HG03439 (cell line): Measurements from ENCODE around the gene TBPL2.
A peak's percentile ranks its signal among the peaks of the same experiment; 100 is the strongest.
"Not testable (repeated sequence)": the region's sequence is repeated elsewhere in the genome, so short reads cannot be mapped to it uniquely, and the experiment has no call there.

ENCODE experiments used
- ATAC-seq: cut with Tn5 transposase; IDR thresholded peaks from one replicate; pipeline ENCODE4 v1.9.1; 2021; ENCODE audit warnings: mild to moderate bottlenecking, moderate library complexity; ENCODE audit not compliant: unreplicated experiment

Gene TBPL2

GRCh38 chr14:55440385-55440784, at the start of gene TBPL2:
Gene TBPL2 (minus strand): TSS chr14:55440616. CDS start chr14:55440449, 167 bp downstream.
- ATAC-seq = no peak

- ATAC-seq = no peak
Observed at GRCh38 chr14:55488204-55488603, 47.8 kb upstream of the TBPL2 start.

GRCh38 chr14:55482936-55483605, 42.7 kb upstream of the TBPL2 start:
- ATAC-seq = no peak

- no peak for ATAC-seq
Observed at GRCh38 chr14:55481769-55482168, 41.4 kb upstream of the TBPL2 start.

- no peak for ATAC-seq
Observed at GRCh38 chr14:55477680-55478079, 37.3 kb upstream of the TBPL2 start.

- ATAC-seq = not testable (repeated sequence)
Observed at GRCh38 chr14:55476448-55476847, 36.0 kb upstream of the TBPL2 start.

GRCh38 chr14:55473786-55474185, 33.4 kb upstream of the TBPL2 start:
- no peak for ATAC-seq

- no peak for ATAC-seq
Observed at GRCh38 chr14:55470025-55470424, 29.6 kb upstream of the TBPL2 start.

- no peak for ATAC-seq
Observed at GRCh38 chr14:55467307-55467706, 26.9 kb upstream of the TBPL2 start.

- peak; percentile 85 for ATAC-seq
Observed at GRCh38 chr14:55458800-55459515, 18.5 kb upstream of the TBPL2 start.

GRCh38 chr14:55457496-55457895, 17.1 kb upstream of the TBPL2 start:
- ATAC-seq = no peak

- ATAC-seq = not testable (repeated sequence)
Observed at GRCh38 chr14:55456411-55456810, 16.0 kb upstream of the TBPL2 start.

GRCh38 chr14:55454264-55455002, 14.0 kb upstream of the TBPL2 start:
- ATAC-seq = no peak

- ATAC-seq = no peak
Observed at GRCh38 chr14:55451950-55452349, 11.5 kb upstream of the TBPL2 start.

GRCh38 chr14:55451398-55451797, 11.0 kb upstream of the TBPL2 start:
- no peak for ATAC-seq

GRCh38 chr14:55450987-55451386, 10.6 kb upstream of the TBPL2 start:
- ATAC-seq = no peak

GRCh38 chr14:55450539-55450938, 10.1 kb upstream of the TBPL2 start:
- ATAC-seq = no peak

GRCh38 chr14:55450124-55450523, 9.7 kb upstream of the TBPL2 start:
- no peak for ATAC-seq

- no peak for ATAC-seq
Observed at GRCh38 chr14:55449116-55449515, 8.7 kb upstream of the TBPL2 start.

- ATAC-seq = no peak
Observed at GRCh38 chr14:55448141-55448614, 7.8 kb upstream of the TBPL2 start.

GRCh38 chr14:55446833-55447232, 6.4 kb upstream of the TBPL2 start:
- ATAC-seq = no peak
